HTERT RPE-1 (cell line): ENCODE measurements around the gene RNASE7.
"Not testable (repeated sequence)": the region's sequence is repeated elsewhere in the genome, so short reads cannot be mapped to it uniquely, and the experiment has no call there.

Experiments
- in situ Hi-C: fragments of 300-500 bp; cut with MboI; formaldehyde crosslinking; loops from 4 replicates; pipeline ENCODE4 v1.14.3; 2020; ENCODE audit warnings: low sequenced_read_pairs

The RNASE7 gene

DNA sequence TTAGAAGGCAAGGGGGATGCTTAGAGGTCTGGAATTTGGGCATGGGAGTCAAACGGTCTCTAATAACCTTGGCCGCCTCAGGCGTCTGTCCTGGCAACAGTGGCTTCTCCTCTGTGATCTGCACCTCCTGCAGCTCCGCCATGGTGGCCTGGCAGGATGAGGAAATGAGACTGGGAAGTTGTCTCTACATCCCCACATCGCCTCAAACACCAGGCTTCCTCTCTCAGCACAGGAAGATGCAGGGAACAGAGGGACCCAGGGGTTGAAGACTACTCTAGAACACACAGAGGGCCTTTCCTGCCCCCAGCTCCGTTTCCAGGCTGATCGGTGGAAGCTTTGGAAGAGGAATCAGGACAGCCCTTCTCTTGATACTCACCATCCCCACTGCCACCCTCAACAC is 19.0 kb upstream of the RNASE7 start:
- in situ Hi-C loops: no loop called here

DNA sequence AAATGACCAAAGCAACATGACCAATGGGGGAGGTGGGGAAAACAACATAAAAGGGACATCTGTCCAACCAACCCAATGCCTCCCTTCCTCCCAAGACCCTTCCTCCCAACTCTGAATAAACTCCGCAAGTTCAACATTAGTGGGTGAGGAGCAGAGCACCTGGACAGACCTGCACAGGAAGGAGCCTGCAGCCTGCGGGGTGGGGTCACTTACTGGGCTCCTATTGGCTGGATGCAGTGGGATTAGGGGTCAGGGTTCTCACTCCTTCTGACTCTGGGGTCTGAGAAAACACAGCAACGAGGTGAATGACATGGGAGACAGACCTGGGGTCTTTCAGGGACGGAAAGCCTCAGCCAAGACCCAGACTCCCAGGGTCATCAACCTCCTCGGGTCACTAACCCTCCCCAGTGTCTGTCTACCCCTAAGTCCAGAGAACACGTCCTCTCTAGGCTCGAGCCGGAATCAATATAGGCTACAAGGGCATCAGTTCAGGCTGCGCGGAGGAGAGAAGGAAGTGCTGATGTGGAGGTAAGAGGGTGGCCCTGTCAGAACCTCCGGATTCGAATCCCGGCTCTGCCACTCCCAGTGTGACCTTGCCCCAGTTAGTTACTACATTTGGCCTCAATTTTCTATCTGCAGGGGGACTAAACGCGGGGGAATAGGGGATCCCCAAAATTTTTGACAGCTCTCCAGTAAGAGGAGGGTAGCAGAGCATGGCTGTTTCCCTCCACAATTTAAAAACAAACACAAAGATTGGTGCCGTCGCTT is 18.2 kb upstream of the RNASE7 start:
- in situ Hi-C loops: no loop called here

DNA sequence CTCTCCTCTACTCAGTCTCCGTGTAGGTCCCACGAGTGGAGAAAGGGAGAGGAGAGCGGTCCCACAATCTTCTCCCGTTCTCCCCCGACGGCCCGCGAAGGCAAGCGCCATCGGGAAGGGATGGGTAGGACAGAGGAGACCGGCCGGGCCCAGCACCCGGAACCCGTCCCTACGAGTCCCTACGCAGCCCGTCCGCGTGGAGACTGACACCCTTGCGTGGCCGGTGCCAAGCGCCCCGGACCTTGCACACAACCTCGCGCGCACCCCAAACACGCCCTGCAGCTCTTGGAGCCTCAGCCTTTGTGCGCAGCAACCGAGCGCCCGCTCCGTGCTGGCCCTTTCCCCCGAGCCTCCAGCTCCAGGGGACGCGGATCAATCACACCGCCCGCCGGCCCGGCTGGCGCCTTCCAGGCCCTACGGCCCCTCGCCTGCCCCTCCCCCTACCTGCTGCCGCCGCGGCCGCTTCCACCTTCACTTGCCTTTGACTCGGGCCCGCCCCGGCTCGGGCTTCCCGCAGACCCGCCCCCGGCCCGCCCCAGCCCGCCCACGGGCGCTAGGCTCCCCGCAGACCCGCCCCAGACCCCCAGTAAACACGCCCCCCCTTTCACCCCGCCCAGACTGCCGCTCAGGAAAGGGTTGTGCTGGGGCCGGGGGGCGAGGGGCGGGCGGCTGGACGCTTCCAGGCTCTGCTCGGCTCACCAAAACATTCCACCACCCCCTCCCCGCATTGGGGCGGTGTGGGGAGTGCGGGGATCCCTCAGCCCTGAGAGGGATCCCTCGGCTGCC is 17.4 kb upstream of the RNASE7 start, which contains the start of gene NDRG2:
TSS of gene NDRG2 (minus strand) at position 477 of the 786 bp plus-strand sequence. CDS start 1,746 bp downstream, outside the sequence.
- in situ Hi-C loops: no loop called here

DNA sequence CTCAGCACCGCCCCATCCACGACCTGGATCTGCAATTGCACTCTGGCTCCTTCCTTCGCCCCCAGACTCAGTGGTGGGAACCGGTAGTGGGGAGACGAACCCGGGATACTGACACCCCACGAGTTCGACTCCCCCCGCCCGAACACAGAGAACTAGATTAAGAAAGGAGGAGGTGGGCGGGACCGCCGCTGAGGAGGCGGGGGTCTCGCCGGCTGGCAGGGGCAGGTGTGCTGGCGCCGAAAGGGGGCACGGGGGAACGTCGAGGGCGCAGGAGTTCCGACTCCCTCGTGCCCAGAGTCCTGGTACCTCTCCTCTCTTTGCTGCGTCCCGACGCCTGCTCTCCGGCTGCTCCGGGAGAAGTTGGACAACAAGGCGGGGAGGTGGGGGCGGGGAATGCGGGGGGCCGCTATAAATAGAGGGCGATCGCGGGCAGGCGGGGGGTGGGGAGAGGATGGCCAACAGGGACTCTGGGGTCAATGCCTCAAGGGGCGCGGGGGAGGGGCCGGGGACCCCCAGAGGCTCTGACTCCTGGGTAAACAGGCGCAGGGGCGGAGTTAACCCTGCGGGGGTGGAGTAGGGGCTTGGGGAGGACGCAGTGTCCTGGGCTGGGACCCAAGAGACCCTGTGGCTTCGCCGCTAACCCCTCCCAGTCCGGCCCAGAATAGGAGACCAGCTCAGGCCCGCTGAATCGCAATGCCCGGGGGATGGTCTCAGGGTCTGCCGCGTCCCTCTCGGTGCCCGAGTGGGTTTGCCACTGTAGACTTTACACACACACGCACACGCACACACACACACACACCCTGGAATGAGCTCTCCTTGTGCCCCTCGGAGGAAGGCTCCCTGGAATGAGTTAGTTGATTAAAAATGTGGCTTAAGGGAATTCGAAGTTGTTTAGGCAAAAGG is 16.5 kb upstream of the RNASE7 start:
- in situ Hi-C loops: no loop called here

DNA sequence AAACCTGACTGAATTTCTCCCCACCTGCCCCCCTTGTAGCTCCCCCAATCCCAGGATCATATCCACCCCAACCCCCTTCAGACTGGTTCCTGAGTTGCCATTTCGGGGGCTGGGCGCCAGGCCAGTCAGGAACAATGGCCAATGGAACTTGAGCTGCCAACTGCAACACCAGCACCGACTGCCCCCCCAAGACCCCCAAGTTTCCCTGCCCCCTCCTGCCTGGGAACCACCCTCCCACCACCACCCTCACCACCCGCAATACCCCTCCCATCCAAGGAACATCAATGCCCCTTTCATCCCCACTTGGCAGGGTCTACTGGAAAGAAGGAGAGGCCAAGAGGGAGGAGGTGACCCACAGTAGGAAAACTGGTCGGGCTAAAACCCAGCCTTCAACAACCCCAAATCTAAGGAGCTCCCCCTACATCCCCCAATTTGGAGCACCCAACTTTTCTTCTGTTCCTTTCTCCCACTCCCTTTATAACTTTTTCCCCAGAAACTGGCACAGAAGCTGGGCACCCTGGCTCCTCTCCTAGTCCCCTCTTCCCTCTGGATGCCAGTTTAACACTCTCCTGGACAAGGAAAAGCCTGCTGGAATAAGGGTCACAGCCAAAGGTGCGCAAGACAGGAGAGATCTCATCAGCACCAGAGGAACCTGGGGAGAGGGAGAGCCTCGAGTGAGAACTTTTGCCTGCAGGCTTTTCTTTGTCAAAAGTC is 15.7 kb upstream of the RNASE7 start:
- in situ Hi-C loops: no loop called here

DNA sequence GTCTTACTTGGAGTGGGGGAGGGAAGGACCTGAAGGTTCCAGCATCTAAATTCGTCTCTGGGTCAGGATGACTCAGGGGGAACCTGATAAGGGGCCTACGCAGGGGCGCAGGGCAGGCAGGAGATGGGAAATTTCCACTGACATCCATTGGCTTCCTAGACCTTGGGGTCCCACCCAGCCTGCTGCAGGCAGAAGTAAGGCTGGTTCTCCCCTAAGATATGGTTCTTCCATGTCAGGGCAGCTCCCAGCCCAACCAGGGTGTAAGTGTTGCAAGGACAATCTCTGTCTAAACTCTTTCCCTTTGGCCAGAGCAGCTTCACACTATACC is 15.2 kb upstream of the RNASE7 start:
- in situ Hi-C loops: no loop called here

DNA sequence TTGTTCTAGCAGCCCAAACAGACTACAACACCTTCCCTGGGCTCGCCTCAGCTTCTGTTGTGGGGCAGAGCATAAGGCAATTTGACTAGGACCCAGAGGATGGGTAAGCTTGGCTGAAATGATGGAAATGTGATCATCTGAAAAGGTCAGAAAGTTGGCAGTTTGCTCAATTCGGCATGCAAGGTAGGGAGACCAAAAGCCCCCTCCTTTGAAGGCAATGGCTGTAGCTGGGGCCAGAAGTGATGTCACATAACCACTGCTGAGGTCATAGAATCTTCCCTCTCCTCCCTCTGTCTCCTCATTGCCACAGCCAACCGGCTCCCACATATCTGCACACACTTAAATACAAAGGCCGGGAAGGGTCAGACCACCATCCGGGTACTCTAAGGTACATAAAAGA is 12.2 kb upstream of the RNASE7 start, which contains the start of gene TPPP2:
TSS of gene TPPP2 (plus strand) at position 301 of the 400 bp plus-strand sequence. CDS start 365 bp downstream, outside the sequence.
- in situ Hi-C loops: no loop called here

DNA sequence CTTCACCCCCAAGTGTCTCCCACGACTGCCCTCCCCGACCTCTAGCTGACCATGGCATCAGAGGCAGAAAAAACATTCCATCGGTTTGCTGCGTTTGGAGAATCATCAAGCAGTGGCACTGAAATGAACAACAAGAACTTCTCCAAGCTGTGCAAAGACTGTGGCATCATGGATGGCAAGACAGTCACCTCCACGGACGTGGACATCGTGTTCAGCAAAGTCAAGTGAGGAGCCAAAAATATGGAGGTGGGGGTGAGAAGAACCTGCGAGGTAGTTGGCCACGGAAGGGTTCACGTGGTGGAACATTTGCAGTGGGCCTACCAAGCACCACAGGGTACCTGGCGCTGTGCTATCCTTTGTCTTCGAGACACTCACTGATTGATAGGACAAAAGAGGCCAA is 11.6 kb upstream of the RNASE7 start:
- in situ Hi-C loops: no loop called here

DNA sequence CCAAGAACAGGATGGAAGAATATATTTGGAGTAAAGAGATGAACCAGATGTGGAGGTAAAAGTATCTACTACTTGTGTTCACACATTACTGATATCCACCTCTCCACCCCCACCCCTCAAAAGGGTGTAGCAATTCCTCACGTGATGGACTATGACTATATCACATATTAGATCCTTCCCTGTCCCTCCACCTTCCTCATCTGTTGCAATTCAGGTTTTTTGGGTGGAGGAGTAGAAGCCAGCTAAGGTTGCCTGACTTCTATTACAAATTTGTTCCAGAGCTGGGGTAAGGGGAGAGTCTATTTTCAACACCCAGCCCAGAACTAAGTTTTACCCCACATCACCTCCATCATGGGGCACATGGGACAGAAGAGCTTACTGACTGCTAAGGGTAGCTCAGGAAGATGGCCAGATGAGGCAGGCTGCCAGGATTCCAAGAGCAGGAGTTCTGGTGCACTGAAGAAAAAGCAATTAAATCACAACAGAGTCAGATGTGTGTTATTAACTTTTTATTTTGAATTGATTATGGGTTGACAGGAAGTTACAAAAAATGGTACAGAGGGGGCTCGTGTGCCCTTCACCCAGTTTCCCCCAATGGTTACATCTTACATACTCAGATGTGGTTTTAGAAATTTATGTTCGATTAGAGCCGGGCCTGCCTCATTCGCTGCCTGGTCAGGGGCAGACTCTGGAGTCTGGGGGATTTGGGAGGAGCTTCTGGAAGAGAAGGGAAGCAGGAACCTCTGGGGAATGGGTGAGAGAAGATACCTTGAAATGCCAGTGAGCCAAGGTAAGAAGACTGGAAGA is 9.6 kb upstream of the RNASE7 start:
- in situ Hi-C loops: no loop called here

DNA sequence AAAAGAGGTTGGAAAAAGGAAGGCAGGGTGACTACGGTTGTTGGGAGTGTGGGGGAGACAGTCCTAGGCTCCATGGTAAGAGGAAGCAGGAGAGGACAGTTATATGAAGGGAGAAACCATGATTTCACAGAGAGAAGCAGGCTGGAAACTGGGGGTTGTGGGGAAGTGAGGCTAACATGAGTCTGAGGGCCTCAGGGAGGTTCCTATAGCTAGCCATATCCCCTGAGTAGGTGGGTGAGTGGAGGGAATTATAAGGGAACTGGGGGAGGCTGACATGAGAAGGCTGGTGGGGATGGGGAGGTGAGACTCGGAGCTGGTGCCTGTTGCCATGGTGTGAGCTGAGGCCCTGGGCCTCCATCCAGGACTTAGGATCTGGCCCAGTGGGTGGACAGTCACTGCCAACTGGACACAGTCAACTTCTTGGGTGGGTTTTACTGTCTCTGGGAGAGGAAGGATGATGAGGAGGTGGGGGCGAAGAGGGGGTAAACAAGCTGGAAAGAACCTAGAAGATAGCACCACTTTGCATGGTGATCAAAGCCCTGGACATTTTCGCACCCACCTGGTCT is 8.9 kb upstream of the RNASE7 start:
- in situ Hi-C loops: no loop called here

DNA sequence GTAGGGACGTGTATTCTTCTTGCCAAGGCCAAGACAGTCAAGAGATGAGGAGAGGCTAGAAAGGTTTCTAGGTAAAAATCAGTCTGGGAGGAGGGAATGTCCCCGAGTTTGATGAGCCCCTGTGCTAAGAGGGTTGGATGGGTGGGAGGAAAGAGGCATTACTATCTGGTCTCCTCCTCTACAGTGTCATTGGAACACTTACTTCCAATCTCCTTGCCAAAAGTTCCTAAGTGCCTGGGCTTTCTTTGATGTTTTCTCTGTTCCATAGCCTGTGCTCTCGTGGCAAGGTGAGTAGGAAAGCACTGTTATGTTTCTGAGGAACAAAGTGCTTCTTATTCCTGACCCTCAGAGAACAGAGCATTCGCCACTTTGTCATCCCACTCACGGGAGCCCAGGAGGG is 7.5 kb upstream of the RNASE7 start, which contains the start of gene RNASE13:
TSS of gene RNASE13 (minus strand) at position 101 of the 400 bp plus-strand sequence. CDS start 519 bp downstream, outside the sequence.
- in situ Hi-C loops: no loop called here

DNA sequence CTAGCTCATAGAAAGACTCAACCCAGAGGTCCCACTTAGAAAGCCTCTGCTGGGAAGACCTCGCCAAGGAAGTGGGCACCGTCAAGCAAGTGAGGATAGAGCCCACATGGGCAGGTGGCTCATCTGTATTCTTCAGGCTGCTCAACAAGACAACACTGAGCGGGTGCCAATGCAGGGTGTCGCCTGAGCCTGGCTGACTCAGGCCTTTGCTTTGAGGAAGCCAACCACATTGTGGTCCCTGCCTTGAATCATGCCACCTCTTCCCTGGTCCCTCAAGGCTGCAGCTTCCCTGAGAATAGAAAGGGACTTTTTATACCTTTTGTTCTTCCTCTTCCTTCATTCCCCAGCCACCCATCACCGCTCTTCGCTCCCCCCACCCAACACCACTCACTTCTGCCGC is 5.4 kb upstream of the RNASE7 start:
- in situ Hi-C loops: no loop called here

DNA sequence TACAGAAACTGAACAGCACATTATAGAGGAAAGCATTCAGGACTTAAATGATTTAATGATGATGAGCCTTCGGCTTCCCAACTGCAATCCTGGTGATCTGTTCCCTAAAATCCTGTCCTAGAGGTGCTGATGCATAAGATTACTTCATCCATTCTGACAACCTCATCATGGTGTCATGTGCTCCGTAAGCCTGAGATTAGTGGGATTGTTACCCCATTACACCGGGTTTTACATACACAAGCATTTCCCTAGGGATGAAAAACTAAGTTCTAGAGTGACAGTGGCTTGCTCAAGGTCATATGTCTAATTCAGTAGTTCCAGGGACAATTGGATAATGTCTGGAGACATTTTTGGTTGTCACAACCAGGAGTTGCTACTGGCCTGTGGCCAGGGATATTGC is 5.0 kb upstream of the RNASE7 start:
- in situ Hi-C loops: no loop called here

DNA sequence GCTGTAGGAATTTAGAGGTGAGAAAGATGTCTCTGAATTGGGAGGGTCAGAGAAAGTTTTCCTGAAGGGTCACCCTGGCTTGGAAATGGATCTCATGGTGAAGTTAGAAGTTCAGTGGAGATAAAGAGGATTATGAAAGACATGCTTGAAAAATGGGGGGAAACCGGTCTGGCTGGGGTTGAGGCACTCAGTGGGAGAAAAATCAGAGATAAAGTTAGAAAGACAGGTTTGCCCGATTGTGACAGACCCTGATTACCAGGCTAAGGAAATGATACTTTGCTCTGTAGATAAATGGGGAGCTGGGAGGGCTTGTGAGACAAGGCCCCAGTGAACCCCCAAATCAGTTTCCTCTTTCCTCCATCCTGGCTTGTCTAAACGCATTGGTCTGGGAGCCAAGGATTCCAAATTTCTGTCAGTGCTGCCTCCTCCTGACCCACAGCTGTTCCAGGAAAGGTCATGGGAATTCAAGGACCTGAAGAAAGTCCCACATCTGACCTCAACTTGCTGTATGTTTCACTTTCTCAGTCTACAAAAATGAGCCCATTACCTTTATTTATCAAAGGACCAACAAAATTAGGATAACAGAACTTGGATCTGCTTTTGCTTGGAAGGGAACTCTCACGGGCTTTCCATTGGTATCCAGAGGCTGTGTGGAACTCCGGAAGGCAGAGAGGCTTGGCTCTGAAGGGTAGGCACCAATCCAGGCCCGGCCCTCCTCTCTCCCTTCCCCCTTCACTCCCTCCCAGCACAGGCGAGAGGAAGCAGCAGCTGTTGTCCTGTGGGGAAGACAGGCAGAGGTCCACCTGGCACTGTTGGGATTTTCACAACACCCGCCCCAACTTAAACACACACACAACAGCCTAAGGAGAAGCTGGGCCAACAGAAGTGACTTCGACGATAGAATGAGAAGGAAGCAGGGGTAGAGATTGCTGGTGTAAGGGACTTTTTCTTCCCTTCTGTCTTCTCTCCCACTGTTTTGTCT is 3.4 kb upstream of the RNASE7 start:
- in situ Hi-C loops: no loop called here

DNA sequence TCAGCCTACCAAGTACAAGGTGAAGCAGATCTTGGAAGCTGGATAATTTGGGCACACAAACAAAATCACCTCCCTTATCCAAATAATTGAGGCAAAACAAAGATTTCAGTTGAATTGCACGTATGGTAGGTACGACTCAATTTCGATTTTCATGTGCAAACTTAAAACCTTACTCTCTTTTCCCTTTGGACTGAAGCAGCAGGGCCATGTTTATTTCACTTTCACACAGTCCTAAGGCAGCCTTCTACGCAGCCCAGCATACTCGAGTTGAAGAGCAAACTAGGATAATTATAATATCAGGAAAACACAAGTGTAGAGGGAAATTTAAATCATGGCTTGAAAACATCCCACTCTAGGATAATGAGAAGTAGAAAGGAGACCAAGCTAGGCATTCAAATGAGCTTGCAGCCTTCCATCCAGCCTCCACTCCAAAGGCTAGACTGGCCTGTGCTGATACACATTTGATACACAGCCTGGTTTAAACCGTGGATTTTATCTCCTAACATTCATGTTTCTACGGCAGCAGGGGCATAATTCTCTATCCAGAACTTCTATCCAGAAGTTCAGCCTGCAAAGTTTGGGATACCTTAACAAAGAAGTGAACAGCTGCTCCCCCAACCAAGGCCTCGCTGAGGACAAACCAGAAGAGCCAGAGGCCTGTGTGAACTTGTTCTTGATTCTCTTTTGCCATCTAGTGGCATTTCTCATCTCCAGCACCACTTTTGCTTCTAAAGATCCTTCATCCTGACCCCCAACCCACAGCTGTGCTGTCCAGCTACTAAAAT is 2.4 kb upstream of the RNASE7 start:
- in situ Hi-C loops: no loop called here

DNA sequence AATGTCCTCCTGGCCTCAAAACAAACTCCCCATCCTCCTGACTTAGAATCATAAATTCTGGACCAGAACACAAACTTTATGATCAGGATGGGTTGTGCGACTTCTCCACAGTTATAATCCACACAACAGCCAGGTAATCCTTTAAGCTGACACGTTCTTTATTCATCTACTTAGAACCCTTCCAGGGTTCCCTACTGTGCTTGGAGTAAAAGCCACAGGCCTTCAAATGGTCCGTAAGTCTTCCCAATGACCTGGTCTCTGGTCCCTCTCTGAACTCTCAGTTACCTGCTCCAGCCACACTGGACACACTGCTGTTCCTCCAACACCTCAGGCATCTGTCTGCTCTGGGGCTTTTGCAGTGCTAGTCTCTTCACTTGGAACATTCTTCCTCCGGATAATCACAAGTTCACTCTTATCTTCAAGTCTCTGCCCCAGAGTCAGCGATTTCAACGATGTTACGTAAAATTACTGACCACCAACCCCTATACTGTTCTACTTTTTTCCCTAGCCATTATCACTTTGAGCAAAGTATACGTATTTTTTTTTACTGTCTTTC is 1.7 kb upstream of the RNASE7 start:
- in situ Hi-C loops: no loop called here

DNA sequence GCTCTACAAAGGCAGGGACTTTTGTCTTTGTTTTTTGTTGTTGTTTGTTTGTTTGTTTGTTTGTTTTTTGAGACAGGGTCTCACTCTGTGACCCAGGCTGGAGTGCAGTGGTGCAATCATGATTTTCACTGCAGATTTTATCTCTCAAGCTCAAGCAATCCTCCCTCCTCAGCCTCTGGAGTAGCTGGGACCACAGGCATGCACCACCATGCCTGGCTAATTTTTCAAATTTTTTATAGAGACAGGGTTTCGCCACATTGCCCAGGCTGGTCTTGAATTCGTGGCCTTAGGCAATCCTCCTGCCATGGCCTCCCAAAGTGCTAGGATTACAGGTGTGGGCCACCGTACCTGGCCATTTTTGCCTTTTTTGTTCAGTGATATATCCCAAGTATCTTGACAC is 1.2 kb upstream of the RNASE7 start:
- in situ Hi-C loops: not testable (repeated sequence)
